SK-N-SH treated with all-trans-retinoic acid at 6 μM for 48 hours (cell line): ENCODE measurements around the gene SOCS1.

ENCODE experiments used
- ATAC-seq: fragments of 200-7000 bp; cut with Tn5 transposase; 3 replicates; pipeline ENCODE4 v1.9.1; 2020; ENCODE audit warnings: mild to moderate bottlenecking, moderate library complexity
- ARNTL ChIP-seq: fragments of 450-650 bp; formaldehyde crosslinking; IDR thresholded peaks from 2 replicates; pipeline ENCODE4 v1.5.0; 2020; ENCODE audit warnings: low read depth, mild to moderate bottlenecking, moderate library complexity, borderline replicate concordance
- BACH2 ChIP-seq: fragments of 250-450 bp; sonication (Bioruptor Pico); IDR thresholded peaks from 2 replicates; pipeline ENCODE4 v1.9.0; 2021; ENCODE audit warnings: mild to moderate bottlenecking, borderline replicate concordance
- CREB5 ChIP-seq: fragments of 250-450 bp; sonication (Bioruptor Pico); IDR thresholded peaks from 2 replicates; pipeline ENCODE4 v1.5.1; 2020; ENCODE audit warnings: low read depth, mild to moderate bottlenecking, moderate library complexity
- CSDC2 ChIP-seq: fragments of 250-450 bp; sonication (Bioruptor Pico); IDR thresholded peaks from 2 replicates; pipeline ENCODE4 v1.5.0; 2020; ENCODE audit warnings: mild to moderate bottlenecking, moderate library complexity
- ESRRG ChIP-seq: fragments of 250-450 bp; sonication (Bioruptor Pico); IDR thresholded peaks from 2 replicates; pipeline ENCODE4 v1.6.1; 2021; ENCODE audit warnings: mild to moderate bottlenecking
- GLIS3 ChIP-seq: fragments of 250-450 bp; sonication (Bioruptor Pico); IDR thresholded peaks from 2 replicates; pipeline ENCODE4 v1.5.0; 2020; ENCODE audit warnings: mild to moderate bottlenecking, moderate library complexity
- ISL1 ChIP-seq: fragments of 250-450 bp; sonication (Bioruptor Pico); IDR thresholded peaks from 2 replicates; pipeline ENCODE4 v2.1.2; 2022; ENCODE audit warnings: mild to moderate bottlenecking, moderate library complexity
- OSR1 ChIP-seq: fragments of 250-450 bp; sonication (Bioruptor Pico); IDR thresholded peaks from 2 replicates; pipeline ENCODE4 v1.8.0; 2022; ENCODE audit warnings: moderate library complexity, mild to moderate bottlenecking, inconsistent platforms
- POU6F1 ChIP-seq: fragments of 250-450 bp; sonication (Bioruptor Pico); IDR thresholded peaks from 2 replicates; pipeline ENCODE4 v1.8.0; 2021; ENCODE audit warnings: low read depth, mild to moderate bottlenecking, moderate library complexity, borderline replicate concordance
- PPARA ChIP-seq: fragments of 250-450 bp; sonication (Bioruptor Pico); IDR thresholded peaks from 2 replicates; pipeline ENCODE4 v1.5.0; 2020; ENCODE audit warnings: mild to moderate bottlenecking, borderline replicate concordance
- RARB ChIP-seq: fragments of 250-450 bp; sonication (Bioruptor Pico); IDR thresholded peaks from 2 replicates; pipeline ENCODE4 v1.8.0; 2021; ENCODE audit warnings: mild to moderate bottlenecking, moderate library complexity
- SNAI2 ChIP-seq: fragments of 250-450 bp; sonication (Bioruptor Pico); IDR thresholded peaks from 2 replicates; pipeline ENCODE4 v1.5.0; 2020; ENCODE audit warnings: mild to moderate bottlenecking, moderate library complexity
- TCF4 ChIP-seq: fragments of 250-450 bp; sonication (Bioruptor Pico); IDR thresholded peaks from 2 replicates; pipeline ENCODE4 v1.8.0; 2021; ENCODE audit warnings: mild to moderate bottlenecking, moderate library complexity, borderline replicate concordance
- TOX ChIP-seq: fragments of 250-450 bp; sonication (Bioruptor Pico); IDR thresholded peaks from 2 replicates; pipeline ENCODE4 v1.8.0; 2021; ENCODE audit warnings: mild to moderate bottlenecking, moderate library complexity, borderline replicate concordance
- ZC3H10 ChIP-seq: fragments of 250-450 bp; sonication (Bioruptor Pico); IDR thresholded peaks from 2 replicates; pipeline ENCODE4 v1.5.1; 2021; ENCODE audit warnings: mild to moderate bottlenecking, moderate library complexity
- ZFP3 ChIP-seq: fragments of 250-450 bp; sonication (Bioruptor Pico); IDR thresholded peaks from 2 replicates; pipeline ENCODE4 v1.5.0; 2020; ENCODE audit warnings: mild to moderate bottlenecking, moderate library complexity
- ZFP30 ChIP-seq: fragments of 450-650 bp; formaldehyde crosslinking; IDR thresholded peaks from 2 replicates; pipeline ENCODE4 v1.5.0; 2022; ENCODE audit warnings: mild to moderate bottlenecking, moderate library complexity
- ZNF565 ChIP-seq: fragments of 450-650 bp; formaldehyde crosslinking; conservative IDR thresholded peaks from 2 replicates; pipeline ENCODE4 v1.5.0; 2020; ENCODE audit warnings: low read depth, mild to moderate bottlenecking, moderate library complexity
- ZNF70 ChIP-seq: fragments of 450-650 bp; formaldehyde crosslinking; IDR thresholded peaks from 2 replicates; pipeline ENCODE4 v1.5.0; 2020; ENCODE audit warnings: mild to moderate bottlenecking, moderate library complexity
- ZNF8 ChIP-seq: fragments of 450-650 bp; formaldehyde crosslinking; IDR thresholded peaks from 2 replicates; pipeline ENCODE4 v1.5.0; 2020; ENCODE audit warnings: mild to moderate bottlenecking, moderate library complexity
- TF ChIP-seq, protein P1 (sequence below): fragments of 250-450 bp; sonication (Bioruptor Pico); IDR thresholded peaks from 2 replicates; pipeline ENCODE4 v1.5.1; 2021; ENCODE audit warnings: mild to moderate bottlenecking, moderate library complexity

The SOCS1 gene

GRCh38 chr16:11255737-11256660, at the start of gene SOCS1:
Gene SOCS1, minus strand, starts transcription at chr16:11256204. Its CDS starts 726 bp downstream, at chr16:11255478.
- no peak for TF ChIP-seq ZFP30 (CRISPR knock-in tag)
- TF ChIP-seq GLIS3 (CRISPR knock-in tag), result no peak
- no peak for TF ChIP-seq POU6F1 (CRISPR knock-in tag)
- peak; percentile 28; the same call in 1 of the 2 replicates for TF ChIP-seq ZC3H10 (CRISPR knock-in tag)
- no peak for TF ChIP-seq CSDC2 (CRISPR knock-in tag)
- no peak for TF ChIP-seq ZFP3
- TF ChIP-seq PPARA (CRISPR knock-in tag), result no peak
- 0 out of 2 replicates have a peak, but pooled peaks have one; percentile 21 for TF ChIP-seq ARNTL (CRISPR knock-in tag)
- TF ChIP-seq ZNF565, result no peak
- ATAC-seq, result peak; percentile 74

DNA sequence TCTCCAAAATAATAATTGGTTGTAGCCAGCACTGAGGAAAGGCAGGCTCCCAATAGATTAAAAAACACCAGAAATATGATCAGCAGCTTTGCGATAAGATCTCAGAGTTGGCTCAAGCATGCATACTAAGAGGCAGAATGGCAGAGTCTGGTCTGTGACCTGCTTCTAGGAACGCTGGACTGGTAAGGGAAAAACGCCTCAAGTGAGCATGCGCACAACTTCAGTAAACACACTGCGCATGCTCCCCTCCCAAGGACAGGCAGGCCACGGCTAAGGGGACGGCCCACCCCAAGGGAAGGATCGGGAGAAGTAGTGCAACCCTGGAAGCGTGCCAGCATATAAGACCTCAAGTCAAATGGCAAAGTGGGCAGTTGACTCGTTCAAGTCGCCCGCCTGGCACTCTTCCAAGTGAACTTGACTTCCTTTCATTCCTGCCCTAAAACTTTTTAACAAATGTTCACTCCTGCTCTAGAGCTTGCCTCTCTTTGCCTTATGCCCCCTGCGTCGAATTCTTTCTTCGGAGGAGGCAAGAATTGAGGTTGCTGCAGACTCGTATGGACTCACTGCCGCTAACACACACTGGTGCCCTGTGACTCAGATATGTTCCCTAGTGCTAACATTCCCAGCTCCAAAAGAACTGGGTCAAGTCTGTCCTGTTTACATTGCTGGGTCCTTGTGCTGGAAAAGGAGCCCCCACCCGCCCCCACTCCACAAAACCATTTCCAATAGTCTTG, 47.6 kb upstream of the SOCS1 start:
- TF ChIP-seq, protein P1, sequence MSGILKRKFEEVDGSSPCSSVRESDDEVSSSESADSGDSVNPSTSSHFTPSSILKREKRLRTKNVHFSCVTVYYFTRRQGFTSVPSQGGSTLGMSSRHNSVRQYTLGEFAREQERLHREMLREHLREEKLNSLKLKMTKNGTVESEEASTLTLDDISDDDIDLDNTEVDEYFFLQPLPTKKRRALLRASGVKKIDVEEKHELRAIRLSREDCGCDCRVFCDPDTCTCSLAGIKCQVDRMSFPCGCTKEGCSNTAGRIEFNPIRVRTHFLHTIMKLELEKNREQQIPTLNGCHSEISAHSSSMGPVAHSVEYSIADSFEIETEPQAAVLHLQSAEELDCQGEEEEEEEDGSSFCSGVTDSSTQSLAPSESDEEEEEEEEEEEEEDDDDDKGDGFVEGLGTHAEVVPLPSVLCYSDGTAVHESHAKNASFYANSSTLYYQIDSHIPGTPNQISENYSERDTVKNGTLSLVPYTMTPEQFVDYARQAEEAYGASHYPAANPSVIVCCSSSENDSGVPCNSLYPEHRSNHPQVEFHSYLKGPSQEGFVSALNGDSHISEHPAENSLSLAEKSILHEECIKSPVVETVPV (CRISPR knock-in tag), result no peak
- TF ChIP-seq OSR1 (no peak), ISL1 (peak; percentile 46), TOX (CRISPR knock-in tag) (no peak), ZFP30 (CRISPR knock-in tag) (no peak), POU6F1 (CRISPR knock-in tag) (no peak), ZNF8 (CRISPR knock-in tag) (no peak), ZNF565 (no peak), ESRRG (CRISPR knock-in tag) (no peak), CREB5 (CRISPR knock-in tag) (no peak), TCF4 (CRISPR knock-in tag) (peak; percentile 35; the same call in 1 of the 2 replicates), SNAI2 (CRISPR knock-in tag) (no peak), RARB (no peak), ARNTL (CRISPR knock-in tag) (no peak), CSDC2 (CRISPR knock-in tag) (no peak)
- peak; percentile 90 for ATAC-seq

DNA sequence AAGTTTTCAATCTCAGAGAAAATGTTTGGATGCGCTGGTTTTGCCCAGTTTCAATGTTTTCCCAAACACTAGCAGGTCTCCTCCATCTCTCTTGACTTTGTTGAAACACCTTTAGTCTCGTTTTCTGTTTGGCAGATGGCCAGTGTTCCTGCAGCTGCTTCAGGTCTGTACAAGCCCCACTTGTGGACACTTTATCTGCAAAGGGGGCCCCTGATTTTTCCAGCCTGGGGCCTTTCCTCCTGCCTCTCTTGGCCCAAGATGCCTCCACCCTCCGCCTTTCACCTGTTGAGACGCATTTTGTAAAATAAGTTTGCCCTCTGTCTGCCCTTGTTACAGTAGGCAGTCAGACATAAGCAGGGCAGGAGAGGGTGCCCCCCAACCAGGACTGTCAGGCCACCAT, 47.0 kb upstream of the SOCS1 start:
- TF ChIP-seq TOX (CRISPR knock-in tag), result no peak
- TF ChIP-seq BACH2 (CRISPR knock-in tag), result no peak
- no peak for TF ChIP-seq ZNF70 (CRISPR knock-in tag)
- no peak for TF ChIP-seq ESRRG (CRISPR knock-in tag)
- TF ChIP-seq ZC3H10 (CRISPR knock-in tag), result no peak
- ATAC-seq, result no peak
